Kidney tubule cell (primary cell): Measurements from ENCODE around the gene GNAO1.
A peak's percentile ranks its signal among the peaks of the same experiment; 100 is the strongest.

Experiments
- DNase-seq: peaks from one replicate; pipeline ENCODE4 v3.0.0-alpha.2; 2018; ENCODE audit warnings: low spot score

GNAO1 gene

GRCh38 chr16:56401482-56401881 lies 210.2 kb downstream of the GNAO1 start:
- peak; percentile 25 for DNase-seq

DNA sequence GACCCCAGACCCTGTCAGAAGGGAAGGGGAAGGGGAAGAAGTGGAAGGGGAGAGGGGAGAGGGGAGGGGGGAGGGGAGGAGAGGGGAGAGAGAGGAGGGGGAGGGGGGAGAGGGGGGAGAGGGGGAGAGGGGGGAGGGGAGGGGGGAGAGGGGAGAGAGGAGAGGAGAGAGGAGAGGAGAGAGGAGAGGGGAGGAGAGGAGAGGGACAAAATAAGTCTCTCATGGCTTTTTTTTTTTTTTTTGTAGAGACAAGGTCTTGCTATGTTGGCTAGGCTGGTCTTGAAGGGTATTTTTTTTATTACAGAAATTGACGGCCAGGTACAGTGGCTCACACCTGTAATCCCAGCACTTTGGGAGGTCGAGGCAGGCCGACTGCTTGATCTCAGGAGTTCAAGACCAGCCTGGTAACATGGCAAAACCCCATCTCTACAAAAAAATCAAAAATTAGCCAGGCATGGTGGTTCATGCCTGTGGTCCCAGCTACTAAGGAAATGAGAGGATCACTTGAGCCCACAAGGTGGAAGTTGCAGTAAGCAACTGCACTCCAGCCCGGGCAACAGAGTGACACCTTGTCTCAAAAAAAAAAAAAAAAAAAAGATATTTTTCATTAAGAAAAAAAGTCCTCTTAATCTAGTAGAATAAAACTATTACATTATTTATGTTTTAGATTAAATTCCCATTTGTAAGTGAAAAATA lies 214.8 kb downstream of the GNAO1 start:
- no peak for DNase-seq
